ENCODE results near the gene TTC39A. TPM values are rescaled to one million over a fixed set of nuclear protein-coding genes. Genes with fewer than 3 reads are reported as not detected.

The TTC39A gene
- total RNA-seq, 1 donor from 2014 or later, result 1.4 TPM

- H3K9me3 ChIP-seq (ENCODE audit: insufficient read depth, low read depth, low read length), result no peaks in the 10 kb centered on the region
- H4K20me1 ChIP-seq (ENCODE audit: insufficient read depth, low read length), result peaks cover under 1% of the 10 kb centered on the region
- H3K4me1 ChIP-seq (ENCODE audit: insufficient read depth, low read length), result no peaks in the 10 kb centered on the region
- H3K27ac Mint-ChIP-seq (ENCODE audit: unreplicated experiment), result no peak overlapping the region
- H3K4me3 ChIP-seq (ENCODE audit: insufficient read depth, low read depth, low read length), result no peak overlapping the region
- H3K27ac ChIP-seq (ENCODE audit: low read depth, low read length), result no peak overlapping the region
- H3K9me3 Mint-ChIP-seq (ENCODE audit: unreplicated experiment), result peaks cover 6% of the 10 kb centered on the region
- H3K79me2 ChIP-seq (ENCODE audit: insufficient read depth, low read length), result no peaks in the 10 kb centered on the region
- no peak overlapping the region for H3K4me2 ChIP-seq (ENCODE audit: low read length)
- TF ChIP-seq, protein P1, sequence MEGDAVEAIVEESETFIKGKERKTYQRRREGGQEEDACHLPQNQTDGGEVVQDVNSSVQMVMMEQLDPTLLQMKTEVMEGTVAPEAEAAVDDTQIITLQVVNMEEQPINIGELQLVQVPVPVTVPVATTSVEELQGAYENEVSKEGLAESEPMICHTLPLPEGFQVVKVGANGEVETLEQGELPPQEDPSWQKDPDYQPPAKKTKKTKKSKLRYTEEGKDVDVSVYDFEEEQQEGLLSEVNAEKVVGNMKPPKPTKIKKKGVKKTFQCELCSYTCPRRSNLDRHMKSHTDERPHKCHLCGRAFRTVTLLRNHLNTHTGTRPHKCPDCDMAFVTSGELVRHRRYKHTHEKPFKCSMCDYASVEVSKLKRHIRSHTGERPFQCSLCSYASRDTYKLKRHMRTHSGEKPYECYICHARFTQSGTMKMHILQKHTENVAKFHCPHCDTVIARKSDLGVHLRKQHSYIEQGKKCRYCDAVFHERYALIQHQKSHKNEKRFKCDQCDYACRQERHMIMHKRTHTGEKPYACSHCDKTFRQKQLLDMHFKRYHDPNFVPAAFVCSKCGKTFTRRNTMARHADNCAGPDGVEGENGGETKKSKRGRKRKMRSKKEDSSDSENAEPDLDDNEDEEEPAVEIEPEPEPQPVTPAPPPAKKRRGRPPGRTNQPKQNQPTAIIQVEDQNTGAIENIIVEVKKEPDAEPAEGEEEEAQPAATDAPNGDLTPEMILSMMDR (IDR thresholded peaks at IDR 0.05; ENCODE audit: insufficient read depth, low read depth, low read length), result no peak
- TF ChIP-seq EZH2 (IDR thresholded peaks at IDR 0.05; ENCODE audit: insufficient read depth, low read length), result no peak
- no peak overlapping the region for H3K4me3 Mint-ChIP-seq (ENCODE audit: unreplicated experiment)
- no peak overlapping the region for H2AFZ ChIP-seq (ENCODE audit: low read depth, low read length)
- no peaks in the 10 kb centered on the region for H3K36me3 ChIP-seq (ENCODE audit: insufficient read depth, low read length)
- DNase-seq (ENCODE audit: low read depth) (no peak), FAIRE-seq (no peak)
- H3K9ac ChIP-seq (ENCODE audit: low read length), result no peak overlapping the region
- H3K4me1 Mint-ChIP-seq (ENCODE audit: low read depth, unreplicated experiment), result no peaks in the 10 kb centered on the region
- H3K27me3 ChIP-seq (ENCODE audit: insufficient read depth, low read length), result peaks cover 27% of the 10 kb centered on the region
- H3K27me3 Mint-ChIP-seq (ENCODE audit: low read depth, unreplicated experiment), result peaks cover 34% of the 10 kb centered on the region
- H3K36me3 Mint-ChIP-seq (ENCODE audit: low read depth, unreplicated experiment), result no peaks in the 10 kb centered on the region
Measured at GRCh38 chr1:51340380-51340779, 10.0 kb upstream of the TTC39A start.

GRCh38 chr1:51336711-51337110 is 6.3 kb upstream of the TTC39A start:
- no peak overlapping the region for H3K4me3 ChIP-seq (ENCODE audit: insufficient read depth, low read depth, low read length)
- H3K27me3 ChIP-seq (ENCODE audit: insufficient read depth, low read length), result peaks cover 2% of the 10 kb centered on the region
- no peak overlapping the region for H3K4me2 ChIP-seq (ENCODE audit: low read length)
- no peak for TF ChIP-seq EZH2 (IDR thresholded peaks at IDR 0.05; ENCODE audit: insufficient read depth, low read length)
- TF ChIP-seq, protein P1 (IDR thresholded peaks at IDR 0.05; ENCODE audit: insufficient read depth, low read depth, low read length), result no peak
- no peak for DNase-seq (ENCODE audit: low read depth)
- no peaks in the 10 kb centered on the region for H3K4me1 ChIP-seq (ENCODE audit: insufficient read depth, low read length)
- no peak overlapping the region for H3K9ac ChIP-seq (ENCODE audit: low read length)
- H3K36me3 Mint-ChIP-seq (ENCODE audit: low read depth, unreplicated experiment), result no peaks in the 10 kb centered on the region
- no peak for FAIRE-seq
- no peaks in the 10 kb centered on the region for H3K9me3 Mint-ChIP-seq (ENCODE audit: unreplicated experiment)
- H3K27ac ChIP-seq (ENCODE audit: low read depth, low read length), result no peak overlapping the region
- no peaks in the 10 kb centered on the region for H4K20me1 ChIP-seq (ENCODE audit: insufficient read depth, low read length)
- no peak overlapping the region for H2AFZ ChIP-seq (ENCODE audit: low read depth, low read length)
- H3K4me3 Mint-ChIP-seq (ENCODE audit: unreplicated experiment), result no peak overlapping the region
- no peaks in the 10 kb centered on the region for H3K9me3 ChIP-seq (ENCODE audit: insufficient read depth, low read depth, low read length)
- no peaks in the 10 kb centered on the region for H3K36me3 ChIP-seq (ENCODE audit: insufficient read depth, low read length)
- H3K27me3 Mint-ChIP-seq (ENCODE audit: low read depth, unreplicated experiment), result peaks cover 11% of the 10 kb centered on the region
- no peak overlapping the region for H3K27ac Mint-ChIP-seq (ENCODE audit: unreplicated experiment)
- peaks cover 2% of the 10 kb centered on the region for H3K4me1 Mint-ChIP-seq (ENCODE audit: low read depth, unreplicated experiment)
- H3K79me2 ChIP-seq (ENCODE audit: insufficient read depth, low read length), result no peaks in the 10 kb centered on the region

- peaks cover 14% of the 10 kb centered on the region for H3K27me3 Mint-ChIP-seq (ENCODE audit: low read depth, unreplicated experiment)
- Histone ChIP-seq H3K36me3 (ENCODE audit: insufficient read depth, low read length) (no peaks in the 10 kb centered on the region), H3K79me2 (ENCODE audit: insufficient read depth, low read length) (no peaks in the 10 kb centered on the region), H3K4me2 (ENCODE audit: low read length) (no peak overlapping the region), H2AFZ (ENCODE audit: low read depth, low read length) (no peak overlapping the region), H3K27ac (ENCODE audit: low read depth, low read length) (no peak overlapping the region), H4K20me1 (ENCODE audit: insufficient read depth, low read length) (no peaks in the 10 kb centered on the region), H3K27me3 (ENCODE audit: insufficient read depth, low read length) (peaks cover 2% of the 10 kb centered on the region), H3K9ac (ENCODE audit: low read length) (no peak overlapping the region), H3K4me1 (ENCODE audit: insufficient read depth, low read length) (peaks cover 4% of the 10 kb centered on the region), H3K4me3 (ENCODE audit: insufficient read depth, low read depth, low read length) (no peak overlapping the region), H3K9me3 (ENCODE audit: insufficient read depth, low read depth, low read length) (no peaks in the 10 kb centered on the region)
- FAIRE-seq (no peak), DNase-seq (ENCODE audit: low read depth) (no peak)
- H3K4me3 Mint-ChIP-seq (ENCODE audit: unreplicated experiment), result no peak overlapping the region
- H3K9me3 Mint-ChIP-seq (ENCODE audit: unreplicated experiment), result no peaks in the 10 kb centered on the region
- H3K4me1 Mint-ChIP-seq (ENCODE audit: low read depth, unreplicated experiment), result peaks cover 9% of the 10 kb centered on the region
- H3K27ac Mint-ChIP-seq (ENCODE audit: unreplicated experiment), result no peak overlapping the region
- no peak for TF ChIP-seq EZH2 (IDR thresholded peaks at IDR 0.05; ENCODE audit: insufficient read depth, low read length)
- TF ChIP-seq, protein P1 (IDR thresholded peaks at IDR 0.05; ENCODE audit: insufficient read depth, low read depth, low read length), result no peak
- no peaks in the 10 kb centered on the region for H3K36me3 Mint-ChIP-seq (ENCODE audit: low read depth, unreplicated experiment)
Measured at GRCh38 chr1:51336004-51336403, 5.6 kb upstream of the TTC39A start.
